ENCODE results near the gene ELL.

DNA sequence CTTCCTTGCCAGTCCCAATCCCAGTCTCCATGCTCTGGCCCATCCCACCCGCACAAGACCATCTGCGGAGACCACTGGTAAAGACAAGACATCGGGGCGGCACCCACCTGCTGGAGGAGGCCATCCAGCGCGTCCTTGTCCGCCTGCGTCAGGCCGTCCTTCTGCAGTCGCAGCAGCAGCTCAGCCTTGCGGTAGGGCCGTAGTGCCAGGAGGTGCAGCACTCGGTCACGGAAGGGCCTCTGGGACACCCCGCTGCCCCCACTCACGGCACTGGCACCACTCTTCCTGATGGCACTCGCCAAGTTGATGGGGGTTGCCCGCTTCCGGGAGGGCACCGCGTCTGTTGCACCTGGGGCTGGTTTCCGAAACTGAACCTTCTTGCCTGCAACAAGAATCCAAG, 60.4 kb downstream of the ELL start:
- TF ChIP-seq, protein P1, sequence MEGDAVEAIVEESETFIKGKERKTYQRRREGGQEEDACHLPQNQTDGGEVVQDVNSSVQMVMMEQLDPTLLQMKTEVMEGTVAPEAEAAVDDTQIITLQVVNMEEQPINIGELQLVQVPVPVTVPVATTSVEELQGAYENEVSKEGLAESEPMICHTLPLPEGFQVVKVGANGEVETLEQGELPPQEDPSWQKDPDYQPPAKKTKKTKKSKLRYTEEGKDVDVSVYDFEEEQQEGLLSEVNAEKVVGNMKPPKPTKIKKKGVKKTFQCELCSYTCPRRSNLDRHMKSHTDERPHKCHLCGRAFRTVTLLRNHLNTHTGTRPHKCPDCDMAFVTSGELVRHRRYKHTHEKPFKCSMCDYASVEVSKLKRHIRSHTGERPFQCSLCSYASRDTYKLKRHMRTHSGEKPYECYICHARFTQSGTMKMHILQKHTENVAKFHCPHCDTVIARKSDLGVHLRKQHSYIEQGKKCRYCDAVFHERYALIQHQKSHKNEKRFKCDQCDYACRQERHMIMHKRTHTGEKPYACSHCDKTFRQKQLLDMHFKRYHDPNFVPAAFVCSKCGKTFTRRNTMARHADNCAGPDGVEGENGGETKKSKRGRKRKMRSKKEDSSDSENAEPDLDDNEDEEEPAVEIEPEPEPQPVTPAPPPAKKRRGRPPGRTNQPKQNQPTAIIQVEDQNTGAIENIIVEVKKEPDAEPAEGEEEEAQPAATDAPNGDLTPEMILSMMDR (IDR thresholded peaks at IDR 0.05), result no peak
- no peak for TF ChIP-seq EP300 (IDR thresholded peaks at IDR 0.05)
- TF ChIP-seq POLR2AphosphoS5 (IDR thresholded peaks at IDR 0.05), result no peak
- no peak for TF ChIP-seq POLR2A (IDR thresholded peaks at IDR 0.05)
